Erythroblast (primary cell): ENCODE results near the gene CWC15.
"Not testable (repeated sequence)": the region's sequence is repeated elsewhere in the genome, so short reads cannot be mapped to it uniquely, and the experiment has no call there.

Experiments
- DNase-seq, 2 experiments: peaks; one replicate each; lab custom pipeline; 2025; lab: John Stamatoyannopoulos, UW
- GATA1 ChIP-seq: IDR thresholded peaks from 2 replicates; pipeline ENCODE4 v1.6.1; 2011; ENCODE audit warnings: low read depth, mild to moderate bottlenecking, control low read depth, low read length, moderate library complexity
- POLR2A ChIP-seq: IDR thresholded peaks from 2 replicates; pipeline ENCODE4 v1.6.1; 2011; ENCODE audit warnings: mild to moderate bottlenecking, low read length

CWC15 gene

GRCh38 chr11:94934362-94934761 is 39.0 kb downstream of the CWC15 start:
- TF ChIP-seq GATA1 (no peak), POLR2A (no peak)
- DNase-seq, result no peak

GRCh38 chr11:94933223-94934130 is 39.9 kb downstream of the CWC15 start:
- no peak for DNase-seq
- no peak for TF ChIP-seq GATA1
- no peak for TF ChIP-seq POLR2A

- TF ChIP-seq GATA1, result no peak
- TF ChIP-seq POLR2A, result no peak
- no peak for DNase-seq
Observed at GRCh38 chr11:94932503-94932902, 40.9 kb downstream of the CWC15 start.

GRCh38 chr11:94932072-94932471 is 41.3 kb downstream of the CWC15 start:
- not testable (repeated sequence) for DNase-seq

- no peak for TF ChIP-seq GATA1
- TF ChIP-seq POLR2A, result no peak
- no peak for DNase-seq
Observed at GRCh38 chr11:94928117-94928990, 45.0 kb downstream of the CWC15 start.

GRCh38 chr11:94926698-94927237 is 46.6 kb downstream of the CWC15 start:
- TF ChIP-seq POLR2A, result no peak
- TF ChIP-seq GATA1, result no peak
- no peak for DNase-seq

GRCh38 chr11:94926271-94926625 is 47.1 kb downstream of the CWC15 start:
- DNase-seq, result no peak
- TF ChIP-seq POLR2A (no peak), GATA1 (no peak)

GRCh38 chr11:94925422-94926270 is 47.7 kb downstream of the CWC15 start:
- DNase-seq, result no peak
- no peak for TF ChIP-seq POLR2A
- TF ChIP-seq GATA1, result no peak

- no peak for DNase-seq
- no peak for TF ChIP-seq GATA1
- TF ChIP-seq POLR2A, result no peak
Observed at GRCh38 chr11:94924612-94925011, 48.7 kb downstream of the CWC15 start.

- DNase-seq, result no peak
- TF ChIP-seq GATA1 (no peak), POLR2A (no peak)
Observed at GRCh38 chr11:94924171-94924572, 49.2 kb downstream of the CWC15 start.

GRCh38 chr11:94923004-94923334 is 50.4 kb downstream of the CWC15 start:
- TF ChIP-seq GATA1, result no peak
- no peak for TF ChIP-seq POLR2A
- DNase-seq, result no peak

GRCh38 chr11:94922321-94923003 is 50.9 kb downstream of the CWC15 start:
- no peak for DNase-seq

GRCh38 chr11:94920311-94920710 is 53.0 kb downstream of the CWC15 start:
- TF ChIP-seq GATA1 (no peak), POLR2A (no peak)

More at GRCh38 chr11:94922321-94923003, 50.9 kb downstream of the CWC15 start:
- TF ChIP-seq POLR2A (no peak), GATA1 (no peak)

GRCh38 chr11:94913718-94914394 is 59.5 kb downstream of the CWC15 start:
- not testable (repeated sequence) for DNase-seq

More at GRCh38 chr11:94920311-94920710, 53.0 kb downstream of the CWC15 start:
- DNase-seq, result no peak
